Bronchial epithelial cell (primary cell): ENCODE measurements around the gene ZBTB5. TPM values are rescaled to one million over a fixed set of nuclear protein-coding genes. Genes with fewer than 3 reads are reported as not detected.

Source experiments
- DNase-seq: peaks from one replicate; pipeline ENCODE4 v3.0.0-alpha.2; 2010; ENCODE audit warnings: low read depth
- FAIRE-seq: peaks from 2 replicates; lab custom pipeline; 2011; peaks lifted over from hg19 to GRCh38; lab: Jason Lieb, UNC
- H3K27me3 ChIP-seq: 2 replicates; pipeline ENCODE4 v1.5.1; 2011; ENCODE audit warnings: low read length; ENCODE audit not compliant: control insufficient read depth, insufficient read depth
- H3K36me3 ChIP-seq: 2 replicates; pipeline ENCODE4 v1.5.1; 2011; ENCODE audit warnings: low read length; ENCODE audit not compliant: control insufficient read depth, insufficient read depth
- H3K4me3 ChIP-seq: 2 replicates; pipeline ENCODE4 v1.5.1; 2011; ENCODE audit warnings: mild to moderate bottlenecking, low read depth, low read length, control low read depth
- CTCF ChIP-seq: IDR thresholded peaks from 2 replicates; pipeline ENCODE4 v1.5.1; 2011; ENCODE audit warnings: mild to moderate bottlenecking, moderate library complexity, low read length, control low read depth, inconsistent platforms; ENCODE audit not compliant: insufficient read depth, severe bottlenecking
- total RNA-seq: library from RNA; depleted of rRNA; stranded (reverse); fragments of >200 nt; gene quantifications from 2 replicates; pipeline ENCODE4 v1.2.1, GENCODE V29; 2014

The ZBTB5 gene
- total RNA-seq, 1 donor from 2014 or later, result 8.2 TPM

- no peaks in the 10 kb centered on the region for H3K27me3 ChIP-seq
- FAIRE-seq, result no peak
- TF ChIP-seq CTCF, result no peak
- H3K4me3 ChIP-seq, result no peak overlapping the region
- DNase-seq, result no peak
- no peaks in the 10 kb centered on the region for H3K36me3 ChIP-seq
Measured at GRCh38 chr9:37392272-37392671, 73.0 kb downstream of the ZBTB5 start.

- Histone ChIP-seq H3K4me3 (no peak overlapping the region), H3K27me3 (no peaks in the 10 kb centered on the region), H3K36me3 (no peaks in the 10 kb centered on the region)
- peak; percentile 72 for TF ChIP-seq CTCF
- DNase-seq (peak; percentile 27), FAIRE-seq (no peak)
Measured at GRCh38 chr9:37390759-37391158, 74.5 kb downstream of the ZBTB5 start.

Other genes starting within 250 kb of the ZBTB5 start
- gene GRHPR, start 42.8 kb downstream of the ZBTB5 start, total RNA-seq, result 79.6 and 91.6 TPM in 2 replicates
- 15.6 and 38.7 TPM in 2 replicates for gene POLR1E, start 20.5 kb upstream of the ZBTB5 start, total RNA-seq
- gene FBXO10, start 110.9 kb upstream of the ZBTB5 start, total RNA-seq, result 3.7 and 5.5 TPM in 2 replicates
- 108 and 126 TPM in 2 replicates for gene TOMM5, start 127.1 kb upstream of the ZBTB5 start, total RNA-seq
- gene FRMPD1, start 185.5 kb upstream of the ZBTB5 start, total RNA-seq, result under 0.01 TPM in 1 of 2 replicates, not detected in the other